BE2C (cell line): ENCODE data around the gene MGST2.
"Not testable (repeated sequence)": the region's sequence is repeated elsewhere in the genome, so short reads cannot be mapped to it uniquely, and the experiment has no call there.

Experiments used
- DNase-seq: peaks from one replicate; pipeline ENCODE4 v3.0.0-alpha.2; 2020
- H3K27me3 ChIP-seq: fragments of 250-450 bp; sonication (Bioruptor Pico); 2 replicates; pipeline ENCODE4 v1.5.1; 2020; ENCODE audit warnings: mild to moderate bottlenecking
- H3K36me3 ChIP-seq: fragments of 250-450 bp; sonication (Bioruptor Pico); 2 replicates; pipeline ENCODE4 v1.5.1; 2020; ENCODE audit warnings: mild to moderate bottlenecking
- H3K4me1 ChIP-seq: fragments of 250-450 bp; sonication (Bioruptor Pico); 2 replicates; pipeline ENCODE4 v1.5.1; 2020
- H3K4me3 ChIP-seq: 2 replicates; pipeline ENCODE4 v1.5.1; 2011; ENCODE audit warnings: low read depth, low read length
- H3K9me3 ChIP-seq: fragments of 250-450 bp; sonication (Bioruptor Pico); 2 replicates; pipeline ENCODE4 v1.5.1; 2020
- CTCF ChIP-seq: IDR thresholded peaks from 2 replicates; pipeline ENCODE4 v1.5.1; 2012; ENCODE audit warnings: mild to moderate bottlenecking, low read depth, low read length

Gene MGST2

GRCh38 chr4:139696491-139696890 lies 30.9 kb downstream of the MGST2 start:
- H3K4me1 ChIP-seq = peaks cover 5% of the 10 kb centered on the region; the same call in 1 of the 2 replicates
- no peaks in the 10 kb centered on the region for H3K27me3 ChIP-seq
- no peaks in the 10 kb centered on the region for H3K9me3 ChIP-seq
- no peaks in the 10 kb centered on the region for H3K36me3 ChIP-seq
- no peak overlapping the region for H3K4me3 ChIP-seq
- TF ChIP-seq CTCF = no peak
- no peak for DNase-seq

- H3K4me1 ChIP-seq, H3K9me3 ChIP-seq, H3K4me3 ChIP-seq, H3K36me3 ChIP-seq, H3K27me3 ChIP-seq, DNase-seq: not testable (repeated sequence)
- TF ChIP-seq CTCF = peak; percentile 28
Observed at GRCh38 chr4:139698167-139698925, 32.7 kb downstream of the MGST2 start.

- no peak for DNase-seq
- TF ChIP-seq CTCF = no peak
Observed at GRCh38 chr4:139700568-139700967, 34.9 kb downstream of the MGST2 start.

GRCh38 chr4:139704915-139705485 lies 39.4 kb downstream of the MGST2 start:
- no peak for DNase-seq
- peak; percentile 49 for TF ChIP-seq CTCF
- Histone ChIP-seq H3K4me3 (no peak overlapping the region), H3K36me3 (peaks cover 2% of the 10 kb centered on the region; the same call in 1 of the 2 replicates), H3K27me3 (no peaks in the 10 kb centered on the region), H3K9me3 (no peaks in the 10 kb centered on the region; the same call in 1 of the 2 replicates), H3K4me1 (no peaks in the 10 kb centered on the region)

More at GRCh38 chr4:139700568-139700967, 34.9 kb downstream of the MGST2 start:
- Histone ChIP-seq H3K4me3 (no peak overlapping the region), H3K27me3 (no peaks in the 10 kb centered on the region), H3K4me1 (no peaks in the 10 kb centered on the region), H3K9me3 (no peaks in the 10 kb centered on the region), H3K36me3 (no peaks in the 10 kb centered on the region)

- Histone ChIP-seq H3K36me3 (peaks cover 2% of the 10 kb centered on the region; the same call in 1 of the 2 replicates), H3K27me3 (no peaks in the 10 kb centered on the region), H3K4me3 (no peak overlapping the region), H3K4me1 (no peaks in the 10 kb centered on the region), H3K9me3 (no peaks in the 10 kb centered on the region; the same call in 1 of the 2 replicates)
- no peak for TF ChIP-seq CTCF
- no peak for DNase-seq
Observed at GRCh38 chr4:139709660-139710059, 44.0 kb downstream of the MGST2 start.

- peaks cover 3% of the 10 kb centered on the region for H3K36me3 ChIP-seq
- TF ChIP-seq CTCF = no peak
- DNase-seq = no peak
Observed at GRCh38 chr4:139710073-139710472, 44.5 kb downstream of the MGST2 start.

More at GRCh38 chr4:139710073-139710472, 44.5 kb downstream of the MGST2 start:
- Histone ChIP-seq H3K27me3 (no peaks in the 10 kb centered on the region), H3K4me1 (no peaks in the 10 kb centered on the region), H3K4me3 (no peak overlapping the region), H3K9me3 (no peaks in the 10 kb centered on the region; the same call in 1 of the 2 replicates)
